ENCODE results near the gene TADA2B. TPM values are rescaled to one million over a fixed set of nuclear protein-coding genes. Genes with fewer than 3 reads are reported as not detected.

The TADA2B gene
- total RNA-seq, 1 experiment from 2014 or later = 14.3 TPM

DNA sequence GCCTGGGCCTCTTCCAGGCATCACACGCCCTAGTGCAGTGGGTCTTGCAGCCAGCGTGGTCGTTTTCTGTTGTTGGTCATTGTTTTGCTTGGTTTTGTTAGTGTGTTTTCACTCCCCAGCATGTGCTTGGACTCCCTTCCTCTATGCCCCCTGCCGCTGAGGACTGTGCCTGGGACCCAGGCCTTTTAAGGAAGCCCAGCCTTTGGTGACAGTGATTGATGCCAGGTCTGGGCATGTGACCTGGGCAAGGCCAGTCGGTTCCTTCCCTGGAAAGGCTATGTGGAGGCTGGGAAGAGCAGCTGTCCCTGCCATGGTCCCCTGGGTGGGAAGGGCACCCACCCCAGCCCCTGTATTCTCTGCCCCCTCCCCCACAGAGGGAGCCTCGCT is 33.5 kb downstream of the TADA2B start:
- Mint-ChIP-seq H3K27me3 (ENCODE audit: low read depth) (peaks cover 43% of the 10 kb centered on the region), H3K27ac (no peak overlapping the region), H3K36me3 (no peaks in the 10 kb centered on the region), H3K4me3 (no peak overlapping the region), H3K4me1 (no peaks in the 10 kb centered on the region), H3K9me3 (peaks cover 10% of the 10 kb centered on the region)
- CTCF ChIA-PET = no interaction called here
- TF ChIP-seq, protein P1, sequence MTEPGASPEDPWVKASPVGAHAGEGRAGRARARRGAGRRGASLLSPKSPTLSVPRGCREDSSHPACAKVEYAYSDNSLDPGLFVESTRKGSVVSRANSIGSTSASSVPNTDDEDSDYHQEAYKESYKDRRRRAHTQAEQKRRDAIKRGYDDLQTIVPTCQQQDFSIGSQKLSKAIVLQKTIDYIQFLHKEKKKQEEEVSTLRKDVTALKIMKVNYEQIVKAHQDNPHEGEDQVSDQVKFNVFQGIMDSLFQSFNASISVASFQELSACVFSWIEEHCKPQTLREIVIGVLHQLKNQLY (CRISPR knock-in tag; IDR thresholded peaks at IDR 0.05) = no peak
- TF ChIP-seq HMGA2 (CRISPR knock-in tag; IDR thresholded peaks at IDR 0.05) (no peak), RORB (CRISPR knock-in tag; IDR thresholded peaks at IDR 0.05) (no peak), GRHL2 (CRISPR knock-in tag; IDR thresholded peaks at IDR 0.05; ENCODE audit: insufficient replicate concordance, severe bottlenecking) (no peak), NR2C2 (CRISPR knock-in tag; IDR thresholded peaks at IDR 0.05) (no peak), SP1 (CRISPR knock-in tag; conservative IDR thresholded peaks at IDR 0.05) (no peak), JUN (CRISPR knock-in tag; IDR thresholded peaks at IDR 0.05) (no peak), ESRRA (CRISPR knock-in tag; IDR thresholded peaks at IDR 0.05; ENCODE audit: borderline replicate concordance) (no peak), ZNF219 (CRISPR knock-in tag; IDR thresholded peaks at IDR 0.05; ENCODE audit: borderline replicate concordance) (no peak), ZNF121 (CRISPR knock-in tag; IDR thresholded peaks at IDR 0.05) (no peak)
- TF ChIP-seq, protein P2, sequence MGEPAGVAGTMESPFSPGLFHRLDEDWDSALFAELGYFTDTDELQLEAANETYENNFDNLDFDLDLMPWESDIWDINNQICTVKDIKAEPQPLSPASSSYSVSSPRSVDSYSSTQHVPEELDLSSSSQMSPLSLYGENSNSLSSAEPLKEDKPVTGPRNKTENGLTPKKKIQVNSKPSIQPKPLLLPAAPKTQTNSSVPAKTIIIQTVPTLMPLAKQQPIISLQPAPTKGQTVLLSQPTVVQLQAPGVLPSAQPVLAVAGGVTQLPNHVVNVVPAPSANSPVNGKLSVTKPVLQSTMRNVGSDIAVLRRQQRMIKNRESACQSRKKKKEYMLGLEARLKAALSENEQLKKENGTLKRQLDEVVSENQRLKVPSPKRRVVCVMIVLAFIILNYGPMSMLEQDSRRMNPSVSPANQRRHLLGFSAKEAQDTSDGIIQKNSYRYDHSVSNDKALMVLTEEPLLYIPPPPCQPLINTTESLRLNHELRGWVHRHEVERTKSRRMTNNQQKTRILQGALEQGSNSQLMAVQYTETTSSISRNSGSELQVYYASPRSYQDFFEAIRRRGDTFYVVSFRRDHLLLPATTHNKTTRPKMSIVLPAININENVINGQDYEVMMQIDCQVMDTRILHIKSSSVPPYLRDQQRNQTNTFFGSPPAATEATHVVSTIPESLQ (CRISPR knock-in tag; IDR thresholded peaks at IDR 0.05) = no peak
- TF ChIP-seq, protein P3, sequence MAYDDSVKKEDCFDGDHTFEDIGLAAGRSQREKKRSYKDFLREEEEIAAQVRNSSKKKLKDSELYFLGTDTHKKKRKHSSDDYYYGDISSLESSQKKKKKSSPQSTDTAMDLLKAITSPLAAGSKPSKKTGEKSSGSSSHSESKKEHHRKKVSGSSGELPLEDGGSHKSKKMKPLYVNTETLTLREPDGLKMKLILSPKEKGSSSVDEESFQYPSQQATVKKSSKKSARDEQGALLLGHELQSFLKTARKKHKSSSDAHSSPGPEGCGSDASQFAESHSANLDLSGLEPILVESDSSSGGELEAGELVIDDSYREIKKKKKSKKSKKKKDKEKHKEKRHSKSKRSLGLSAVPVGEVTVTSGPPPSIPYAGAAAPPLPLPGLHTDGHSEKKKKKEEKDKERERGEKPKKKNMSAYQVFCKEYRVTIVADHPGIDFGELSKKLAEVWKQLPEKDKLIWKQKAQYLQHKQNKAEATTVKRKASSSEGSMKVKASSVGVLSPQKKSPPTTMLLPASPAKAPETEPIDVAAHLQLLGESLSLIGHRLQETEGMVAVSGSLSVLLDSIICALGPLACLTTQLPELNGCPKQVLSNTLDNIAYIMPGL (CRISPR knock-in tag; IDR thresholded peaks at IDR 0.05) = no peak
- TF ChIP-seq, protein P4, sequence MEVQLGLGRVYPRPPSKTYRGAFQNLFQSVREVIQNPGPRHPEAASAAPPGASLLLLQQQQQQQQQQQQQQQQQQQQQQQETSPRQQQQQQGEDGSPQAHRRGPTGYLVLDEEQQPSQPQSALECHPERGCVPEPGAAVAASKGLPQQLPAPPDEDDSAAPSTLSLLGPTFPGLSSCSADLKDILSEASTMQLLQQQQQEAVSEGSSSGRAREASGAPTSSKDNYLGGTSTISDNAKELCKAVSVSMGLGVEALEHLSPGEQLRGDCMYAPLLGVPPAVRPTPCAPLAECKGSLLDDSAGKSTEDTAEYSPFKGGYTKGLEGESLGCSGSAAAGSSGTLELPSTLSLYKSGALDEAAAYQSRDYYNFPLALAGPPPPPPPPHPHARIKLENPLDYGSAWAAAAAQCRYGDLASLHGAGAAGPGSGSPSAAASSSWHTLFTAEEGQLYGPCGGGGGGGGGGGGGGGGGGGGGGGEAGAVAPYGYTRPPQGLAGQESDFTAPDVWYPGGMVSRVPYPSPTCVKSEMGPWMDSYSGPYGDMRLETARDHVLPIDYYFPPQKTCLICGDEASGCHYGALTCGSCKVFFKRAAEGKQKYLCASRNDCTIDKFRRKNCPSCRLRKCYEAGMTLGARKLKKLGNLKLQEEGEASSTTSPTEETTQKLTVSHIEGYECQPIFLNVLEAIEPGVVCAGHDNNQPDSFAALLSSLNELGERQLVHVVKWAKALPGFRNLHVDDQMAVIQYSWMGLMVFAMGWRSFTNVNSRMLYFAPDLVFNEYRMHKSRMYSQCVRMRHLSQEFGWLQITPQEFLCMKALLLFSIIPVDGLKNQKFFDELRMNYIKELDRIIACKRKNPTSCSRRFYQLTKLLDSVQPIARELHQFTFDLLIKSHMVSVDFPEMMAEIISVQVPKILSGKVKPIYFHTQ (CRISPR knock-in tag; IDR thresholded peaks at IDR 0.05) = no peak
- TF ChIP-seq, protein P5, sequence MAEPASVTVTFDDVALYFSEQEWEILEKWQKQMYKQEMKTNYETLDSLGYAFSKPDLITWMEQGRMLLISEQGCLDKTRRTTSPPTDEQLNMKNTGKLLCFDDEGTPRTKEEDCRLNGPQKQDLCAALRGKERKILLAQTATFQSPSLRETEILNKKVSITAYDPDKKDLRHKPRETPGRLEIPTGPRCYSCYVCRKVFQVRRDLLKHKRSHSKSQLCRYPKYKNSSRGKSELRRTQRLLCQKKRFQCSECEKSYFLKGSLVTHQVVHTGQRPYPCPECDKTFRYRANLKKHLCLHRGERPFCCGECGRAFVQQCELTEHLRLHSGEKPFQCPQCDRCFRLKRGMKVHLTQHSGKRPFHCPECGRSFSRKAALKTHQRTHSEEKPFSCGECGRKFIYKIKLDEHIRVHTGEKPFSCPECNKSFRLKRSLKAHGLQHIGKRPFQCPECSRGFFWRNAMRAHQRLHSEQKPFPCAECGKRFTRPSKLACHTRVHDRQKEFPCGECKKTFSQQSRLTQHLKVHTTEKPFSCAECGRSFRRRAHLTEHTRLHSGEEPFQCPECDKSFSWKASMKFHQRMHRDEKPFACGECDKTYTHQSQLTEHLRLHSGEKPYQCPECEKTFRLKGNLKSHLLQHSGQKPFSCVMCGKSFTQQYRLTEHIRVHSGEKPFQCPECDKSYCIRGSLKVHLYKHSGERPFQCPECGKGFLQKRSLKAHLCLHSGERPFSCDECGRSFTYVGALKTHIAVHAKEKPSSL (CRISPR knock-in tag; conservative IDR thresholded peaks at IDR 0.05) = no peak
- no peak for ATAC-seq
- no peak for DNase-seq (ENCODE audit: low spot score)
- POLR2A ChIA-PET = interaction anchor here (1.1 kb wide), 1 partner anchor 8 kb away, joined by 3 read pairs; the partner anchor contains the start of gene GRPEL1

DNA sequence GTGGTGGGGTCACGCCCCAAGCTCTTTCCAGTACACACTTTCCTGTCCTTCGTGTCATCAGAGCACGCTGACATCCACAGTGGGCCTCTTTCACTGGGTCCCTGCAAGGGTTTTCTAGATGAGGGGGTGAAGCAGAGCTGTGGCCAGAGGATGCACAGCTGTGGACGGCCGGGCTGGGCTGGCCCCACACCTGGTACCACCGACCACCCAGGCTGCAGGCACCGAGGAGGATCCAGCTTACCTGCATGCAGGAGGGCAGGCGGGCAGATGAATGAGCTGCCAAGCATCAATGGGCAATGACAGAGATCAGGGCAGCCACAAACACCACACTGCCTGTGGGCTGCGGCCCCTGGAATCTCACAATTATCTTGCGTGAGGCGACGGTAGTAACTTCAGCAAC is 34.2 kb downstream of the TADA2B start:
- ChIA-PET POLR2A (interaction anchor here (1.1 kb wide), 1 partner anchor 9 kb away, joined by 3 read pairs; the partner anchor contains the start of gene GRPEL1), CTCF (no interaction called here)
- no peak for DNase-seq (ENCODE audit: low spot score)
- Mint-ChIP-seq H3K4me3 (no peak overlapping the region), H3K27ac (no peak overlapping the region), H3K36me3 (no peaks in the 10 kb centered on the region), H3K27me3 (ENCODE audit: low read depth) (peaks cover 40% of the 10 kb centered on the region), H3K4me1 (no peaks in the 10 kb centered on the region), H3K9me3 (peaks cover 10% of the 10 kb centered on the region)
- ATAC-seq = no peak
- TF ChIP-seq, protein P6, sequence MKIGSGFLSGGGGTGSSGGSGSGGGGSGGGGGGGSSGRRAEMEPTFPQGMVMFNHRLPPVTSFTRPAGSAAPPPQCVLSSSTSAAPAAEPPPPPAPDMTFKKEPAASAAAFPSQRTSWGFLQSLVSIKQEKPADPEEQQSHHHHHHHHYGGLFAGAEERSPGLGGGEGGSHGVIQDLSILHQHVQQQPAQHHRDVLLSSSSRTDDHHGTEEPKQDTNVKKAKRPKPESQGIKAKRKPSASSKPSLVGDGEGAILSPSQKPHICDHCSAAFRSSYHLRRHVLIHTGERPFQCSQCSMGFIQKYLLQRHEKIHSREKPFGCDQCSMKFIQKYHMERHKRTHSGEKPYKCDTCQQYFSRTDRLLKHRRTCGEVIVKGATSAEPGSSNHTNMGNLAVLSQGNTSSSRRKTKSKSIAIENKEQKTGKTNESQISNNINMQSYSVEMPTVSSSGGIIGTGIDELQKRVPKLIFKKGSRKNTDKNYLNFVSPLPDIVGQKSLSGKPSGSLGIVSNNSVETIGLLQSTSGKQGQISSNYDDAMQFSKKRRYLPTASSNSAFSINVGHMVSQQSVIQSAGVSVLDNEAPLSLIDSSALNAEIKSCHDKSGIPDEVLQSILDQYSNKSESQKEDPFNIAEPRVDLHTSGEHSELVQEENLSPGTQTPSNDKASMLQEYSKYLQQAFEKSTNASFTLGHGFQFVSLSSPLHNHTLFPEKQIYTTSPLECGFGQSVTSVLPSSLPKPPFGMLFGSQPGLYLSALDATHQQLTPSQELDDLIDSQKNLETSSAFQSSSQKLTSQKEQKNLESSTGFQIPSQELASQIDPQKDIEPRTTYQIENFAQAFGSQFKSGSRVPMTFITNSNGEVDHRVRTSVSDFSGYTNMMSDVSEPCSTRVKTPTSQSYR (CRISPR knock-in tag; IDR thresholded peaks at IDR 0.05) = no peak
- TF ChIP-seq ZNF396 (CRISPR knock-in tag; IDR thresholded peaks at IDR 0.05; ENCODE audit: borderline replicate concordance) (no peak), NFYB (CRISPR knock-in tag; conservative IDR thresholded peaks at IDR 0.05; ENCODE audit: low read depth) (no peak), NR2C2 (CRISPR knock-in tag; IDR thresholded peaks at IDR 0.05) (no peak)
- TF ChIP-seq, protein P3 (CRISPR knock-in tag; IDR thresholded peaks at IDR 0.05) = no peak
- TF ChIP-seq, protein P7, sequence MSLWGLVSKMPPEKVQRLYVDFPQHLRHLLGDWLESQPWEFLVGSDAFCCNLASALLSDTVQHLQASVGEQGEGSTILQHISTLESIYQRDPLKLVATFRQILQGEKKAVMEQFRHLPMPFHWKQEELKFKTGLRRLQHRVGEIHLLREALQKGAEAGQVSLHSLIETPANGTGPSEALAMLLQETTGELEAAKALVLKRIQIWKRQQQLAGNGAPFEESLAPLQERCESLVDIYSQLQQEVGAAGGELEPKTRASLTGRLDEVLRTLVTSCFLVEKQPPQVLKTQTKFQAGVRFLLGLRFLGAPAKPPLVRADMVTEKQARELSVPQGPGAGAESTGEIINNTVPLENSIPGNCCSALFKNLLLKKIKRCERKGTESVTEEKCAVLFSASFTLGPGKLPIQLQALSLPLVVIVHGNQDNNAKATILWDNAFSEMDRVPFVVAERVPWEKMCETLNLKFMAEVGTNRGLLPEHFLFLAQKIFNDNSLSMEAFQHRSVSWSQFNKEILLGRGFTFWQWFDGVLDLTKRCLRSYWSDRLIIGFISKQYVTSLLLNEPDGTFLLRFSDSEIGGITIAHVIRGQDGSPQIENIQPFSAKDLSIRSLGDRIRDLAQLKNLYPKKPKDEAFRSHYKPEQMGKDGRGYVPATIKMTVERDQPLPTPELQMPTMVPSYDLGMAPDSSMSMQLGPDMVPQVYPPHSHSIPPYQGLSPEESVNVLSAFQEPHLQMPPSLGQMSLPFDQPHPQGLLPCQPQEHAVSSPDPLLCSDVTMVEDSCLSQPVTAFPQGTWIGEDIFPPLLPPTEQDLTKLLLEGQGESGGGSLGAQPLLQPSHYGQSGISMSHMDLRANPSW (CRISPR knock-in tag; conservative IDR thresholded peaks at IDR 0.05; ENCODE audit: low read depth) = no peak

All from WTC11 (cell line).